Vagina (tissue), 2 donors: ENCODE results near the gene SYNJ2BP.

Source experiments
- POLR2A ChIP-seq, 2 donors: fragments of 450-650 bp; IDR thresholded peaks; one replicate each; pipeline ENCODE4 v1.6.1; 2017; ENCODE audit warnings: antibody characterized with exemption in 2 of 2, mild to moderate bottlenecking in 2 of 2, moderate library complexity in 2 of 2
- POLR2AphosphoS5 ChIP-seq, 2 donors: sonication (generic); formaldehyde crosslinking; IDR thresholded peaks; one replicate each; pipeline ENCODE4 v1.9.0; 2017; ENCODE audit warnings: antibody characterized with exemption in 2 of 2, mild to moderate bottlenecking in 2 of 2, low read depth in 1 of 2; ENCODE audit not compliant: insufficient read depth in 1 of 2
- TF ChIP-seq, protein P1 (sequence below), 3 experiments: fragments of 450-650 bp in 2 of 3; fragments of 200-600 bp in 1 of 3; sonication (generic) in 1 of 3; IDR thresholded peaks; one replicate each; pipeline ENCODE4 v1.5.1; 2017 to 2019; ENCODE audit warnings: antibody characterized with exemption in 3 of 3, mild to moderate bottlenecking in 2 of 3, moderate library complexity in 2 of 3

DNA sequence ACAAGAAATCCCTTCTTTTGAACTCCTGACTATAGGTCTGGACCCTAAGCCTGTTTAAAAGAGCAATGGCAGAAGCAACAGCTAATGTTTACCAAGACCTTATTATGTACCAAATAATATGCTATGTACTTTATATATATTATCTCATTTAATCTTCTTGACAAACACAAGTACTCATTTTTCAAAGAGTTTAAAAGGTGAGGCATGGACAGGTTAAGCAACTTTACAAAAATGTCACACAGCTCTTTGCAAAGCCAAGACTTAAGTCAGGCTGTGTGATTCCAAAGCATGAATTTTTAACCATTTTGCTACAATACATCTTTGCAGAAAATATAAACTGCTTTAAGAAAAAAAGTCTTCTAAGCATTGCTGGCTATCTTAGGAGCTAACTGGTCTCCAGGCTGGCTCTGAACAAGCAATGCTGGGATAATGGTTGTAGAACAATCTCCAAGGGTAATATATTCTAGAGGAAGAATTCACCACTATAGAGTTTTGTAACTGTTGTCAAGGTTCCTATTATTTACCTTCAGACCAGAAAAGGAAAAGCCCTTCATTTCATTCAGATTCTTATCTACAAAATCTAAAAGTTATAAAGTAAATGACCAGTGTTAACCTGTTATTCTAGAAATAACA is 22.1 kb downstream of the SYNJ2BP start:
- no peak for TF ChIP-seq POLR2AphosphoS5 (IDR thresholded peaks at IDR 0.05; ENCODE audit: insufficient read depth in 1 of 2, low read depth in 1 of 2)
- TF ChIP-seq, protein P1, sequence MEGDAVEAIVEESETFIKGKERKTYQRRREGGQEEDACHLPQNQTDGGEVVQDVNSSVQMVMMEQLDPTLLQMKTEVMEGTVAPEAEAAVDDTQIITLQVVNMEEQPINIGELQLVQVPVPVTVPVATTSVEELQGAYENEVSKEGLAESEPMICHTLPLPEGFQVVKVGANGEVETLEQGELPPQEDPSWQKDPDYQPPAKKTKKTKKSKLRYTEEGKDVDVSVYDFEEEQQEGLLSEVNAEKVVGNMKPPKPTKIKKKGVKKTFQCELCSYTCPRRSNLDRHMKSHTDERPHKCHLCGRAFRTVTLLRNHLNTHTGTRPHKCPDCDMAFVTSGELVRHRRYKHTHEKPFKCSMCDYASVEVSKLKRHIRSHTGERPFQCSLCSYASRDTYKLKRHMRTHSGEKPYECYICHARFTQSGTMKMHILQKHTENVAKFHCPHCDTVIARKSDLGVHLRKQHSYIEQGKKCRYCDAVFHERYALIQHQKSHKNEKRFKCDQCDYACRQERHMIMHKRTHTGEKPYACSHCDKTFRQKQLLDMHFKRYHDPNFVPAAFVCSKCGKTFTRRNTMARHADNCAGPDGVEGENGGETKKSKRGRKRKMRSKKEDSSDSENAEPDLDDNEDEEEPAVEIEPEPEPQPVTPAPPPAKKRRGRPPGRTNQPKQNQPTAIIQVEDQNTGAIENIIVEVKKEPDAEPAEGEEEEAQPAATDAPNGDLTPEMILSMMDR (IDR thresholded peaks at IDR 0.05): no peak
- no peak for TF ChIP-seq POLR2A (IDR thresholded peaks at IDR 0.05)
